GM19468 (cell line): ENCODE data around the gene MXD3.
"Not testable (repeated sequence)": the region's sequence is repeated elsewhere in the genome, so short reads cannot be mapped to it uniquely, and the experiment has no call there.

Source experiments
- ATAC-seq: cut with Tn5 transposase; IDR thresholded peaks from one replicate; pipeline ENCODE4 v1.9.1; 2021; ENCODE audit warnings: mild to moderate bottlenecking, moderate library complexity, moderate number of reproducible peaks; ENCODE audit not compliant: unreplicated experiment; ENCODE audit errors: extremely low read depth

The MXD3 gene

GRCh38 chr5:177288191-177288590 lies 23.5 kb downstream of the MXD3 start:
- no peak for ATAC-seq

DNA sequence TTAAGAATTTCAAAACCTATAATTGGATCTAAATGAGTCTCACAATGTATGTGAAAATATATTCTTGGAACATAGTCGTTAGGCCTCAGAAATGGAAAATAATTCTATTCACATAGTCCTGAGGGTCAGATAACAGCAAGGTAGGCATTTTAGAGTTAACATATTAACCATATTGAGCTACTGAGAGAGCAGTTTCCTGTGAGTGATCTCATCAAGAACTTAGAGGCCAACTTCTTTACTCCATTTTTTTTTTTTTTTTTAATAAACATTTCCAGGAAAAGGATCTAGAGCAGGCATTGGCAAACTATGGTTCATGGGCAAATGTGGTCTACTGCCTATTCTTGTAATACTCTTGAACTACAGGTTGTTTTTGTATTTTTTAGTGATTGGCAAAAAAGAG lies 34.8 kb downstream of the MXD3 start:
- no peak for ATAC-seq

DNA sequence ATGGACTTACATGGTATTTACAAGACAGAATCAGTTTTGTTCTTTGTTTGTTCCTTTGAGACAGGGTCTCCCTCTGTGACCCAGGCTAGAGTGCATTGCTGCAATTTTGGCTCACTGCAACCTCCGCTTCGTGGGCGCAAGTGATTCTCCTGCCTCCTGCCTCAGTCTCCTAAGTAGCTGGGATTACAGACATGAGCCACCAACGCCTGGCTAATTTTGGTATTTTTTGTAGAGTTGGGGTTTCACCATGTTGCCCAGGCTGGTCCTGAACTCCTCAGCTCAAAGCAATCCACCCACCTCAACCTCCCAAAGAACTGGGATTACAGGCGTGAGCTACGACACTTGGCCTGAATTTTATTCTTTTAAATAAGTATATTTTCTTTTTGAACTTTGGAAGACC lies 35.8 kb downstream of the MXD3 start:
- ATAC-seq = no peak

DNA sequence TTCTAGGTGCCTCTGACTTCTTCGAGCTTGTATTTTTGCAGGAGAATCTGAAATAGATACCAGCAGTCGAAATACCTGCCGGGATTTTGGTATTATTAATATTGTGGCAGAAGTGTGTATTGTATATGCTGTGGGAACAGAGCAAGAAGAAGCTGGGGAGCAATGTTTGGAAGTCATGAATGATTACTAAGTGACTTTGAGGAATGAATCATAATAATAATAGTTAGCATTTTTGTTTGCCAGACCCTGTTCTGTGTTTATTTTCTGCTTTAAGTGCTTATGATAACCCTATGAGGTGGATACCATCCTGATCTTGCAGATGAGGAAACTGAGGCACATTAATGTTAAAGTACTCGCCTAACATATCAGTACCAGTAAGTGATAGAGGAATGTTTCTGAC lies 40.6 kb downstream of the MXD3 start:
- ATAC-seq = no peak

GRCh38 chr5:177270653-177271052 lies 41.0 kb downstream of the MXD3 start:
- ATAC-seq = no peak

GRCh38 chr5:177269976-177270375 lies 41.7 kb downstream of the MXD3 start:
- no peak for ATAC-seq

- no peak for ATAC-seq
Observed at GRCh38 chr5:177269232-177269895, 42.3 kb downstream of the MXD3 start.

DNA sequence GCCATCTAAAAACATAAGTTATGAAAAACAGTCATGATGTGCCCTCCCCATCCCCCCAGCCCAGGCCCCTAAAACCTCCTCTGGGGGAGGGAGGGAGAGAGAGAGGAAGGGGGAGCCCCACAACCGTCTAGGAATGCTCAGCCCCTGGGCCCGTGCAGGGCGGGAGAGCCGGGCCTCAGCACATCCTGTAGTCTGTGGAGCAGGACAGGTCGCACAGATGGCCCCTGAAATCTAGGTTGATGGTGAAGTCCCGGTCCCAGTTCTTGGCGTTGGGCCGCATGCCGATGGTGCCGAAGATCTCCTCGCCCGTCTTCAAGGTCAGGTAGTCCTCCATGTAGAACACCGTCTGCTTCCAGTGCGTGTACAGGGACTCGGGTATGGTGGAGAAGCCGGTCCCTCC lies 46.3 kb downstream of the MXD3 start:
- no peak for ATAC-seq

DNA sequence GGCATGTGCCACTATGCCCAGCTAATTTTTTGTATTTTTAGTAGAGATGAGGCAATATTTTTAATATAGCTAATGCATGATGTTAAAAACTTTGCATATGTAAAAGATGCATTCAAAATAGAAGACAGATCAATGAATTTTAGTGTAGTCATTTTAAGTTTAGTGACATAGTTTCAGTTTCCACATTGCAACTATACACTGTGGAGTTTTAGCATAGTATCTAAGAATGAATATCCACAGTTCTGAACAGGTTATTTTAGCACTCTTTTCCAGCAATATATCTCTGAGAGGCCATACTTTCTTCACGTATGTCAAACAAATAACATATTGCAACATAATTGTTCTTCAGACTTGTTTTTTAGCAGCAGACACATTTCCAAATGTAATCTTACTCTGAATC lies 47.5 kb downstream of the MXD3 start:
- ATAC-seq = no peak

DNA sequence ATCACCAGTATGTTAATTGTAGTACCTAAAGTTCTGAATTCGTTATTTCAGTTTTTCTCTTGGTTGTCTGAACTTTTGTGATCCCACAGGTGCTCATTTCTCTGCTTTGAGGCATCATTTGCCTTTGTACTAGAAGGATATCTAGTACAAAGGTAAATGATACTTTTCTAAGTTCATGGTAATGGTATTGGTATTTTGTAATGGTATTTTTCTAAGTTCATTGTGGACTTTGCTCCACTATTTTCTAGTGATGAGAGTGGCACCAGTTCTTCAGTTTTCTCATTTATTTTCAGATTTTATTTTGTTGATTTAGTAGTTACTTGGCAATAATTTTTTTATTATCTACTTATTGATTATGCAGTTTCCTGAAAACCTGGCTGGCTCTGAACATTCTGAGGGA lies 50.2 kb downstream of the MXD3 start:
- no peak for ATAC-seq

DNA sequence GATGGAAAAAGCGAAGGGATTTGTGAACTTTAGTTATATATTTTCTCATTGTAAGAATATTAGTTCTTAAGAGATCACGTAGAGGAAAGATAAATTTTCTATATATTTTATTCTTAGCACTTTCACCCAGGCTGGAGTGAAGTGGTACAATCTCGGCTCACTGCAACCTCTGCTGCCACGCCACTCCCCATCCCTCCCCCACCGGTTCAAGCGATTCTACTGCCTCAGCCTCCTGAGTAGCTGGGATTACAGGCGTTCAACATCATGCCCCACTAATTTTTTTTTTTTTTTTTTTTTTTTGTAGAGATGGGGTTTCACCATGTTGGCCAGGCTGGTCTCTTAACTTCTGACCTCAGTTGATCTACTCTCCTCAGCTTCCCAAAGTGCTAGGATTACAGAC lies 50.7 kb downstream of the MXD3 start:
- ATAC-seq = no peak

DNA sequence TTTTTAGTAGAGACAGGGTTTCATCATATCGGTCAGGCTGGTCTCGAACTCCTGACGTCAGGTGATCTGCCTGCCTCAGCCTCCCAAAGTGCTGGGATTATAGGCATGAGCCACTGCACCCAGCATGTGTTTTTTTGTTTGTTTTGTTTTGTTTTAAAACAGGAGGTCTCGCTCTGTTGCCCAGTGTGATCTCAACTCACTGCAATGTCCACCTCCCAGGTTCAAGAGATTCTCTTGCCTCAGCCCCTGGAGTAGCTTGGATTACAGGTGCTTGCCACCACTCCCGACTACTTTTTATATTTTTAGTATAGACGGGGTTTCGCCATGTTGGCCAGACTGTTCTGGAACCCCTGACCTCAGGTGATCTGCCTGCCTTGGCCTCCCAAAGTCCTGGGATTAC lies 53.0 kb downstream of the MXD3 start:
- ATAC-seq = not testable (repeated sequence)
